Transverse colon (tissue), 4 donors: ENCODE results near the gene ATF3. TPM values are rescaled to one million over a fixed set of nuclear protein-coding genes. Genes with fewer than 3 reads are reported as not detected.

Experiments used
- DNase-seq: peaks from one replicate; pipeline ENCODE4 v3.0.0-alpha.2; 2019
- H3K27ac ChIP-seq, 4 donors: fragments of 200-600 bp; sonication (generic); 2 replicates each; pipeline ENCODE4 v1.5.1; 2016 to 2018; ENCODE audit warnings: inconsistent platforms in 4 of 4
- H3K27me3 ChIP-seq: fragments of 200-600 bp; sonication (generic); 2 replicates; pipeline ENCODE4 v1.5.1; 2017; ENCODE audit warnings: inconsistent platforms
- H3K36me3 ChIP-seq, 4 donors: fragments of 200-600 bp; sonication (generic); 2 replicates each; pipeline ENCODE4 v1.5.1; 2017 to 2019; ENCODE audit warnings: inconsistent platforms in 4 of 4
- H3K4me1 ChIP-seq, 4 donors: fragments of 200-600 bp; sonication (generic); 2 replicates each; pipeline ENCODE4 v1.5.1; 2017 to 2020; ENCODE audit warnings: inconsistent platforms in 4 of 4
- H3K4me3 ChIP-seq, 4 donors: fragments of 200-600 bp; sonication (generic); 1 replicate in 1 of 4; 2 replicates in 3 of 4; pipeline versions ENCODE4 v1.5.1 to v1.6.1; 2017 to 2019; ENCODE audit warnings: inconsistent platforms in 4 of 4
- H3K9me3 ChIP-seq, 2 donors: fragments of 200-600 bp; sonication (generic); 2 replicates each; pipeline ENCODE4 v1.5.1; 2017 to 2019; ENCODE audit warnings: inconsistent platforms in 2 of 2
- CTCF ChIP-seq, 5 experiments: fragments of 200-600 bp in 3 of 5; fragments of 450-650 bp in 2 of 5; sonication (generic) in 3 of 5; IDR thresholded peaks; 1 replicate in 2 of 5; 2 replicates in 3 of 5; pipeline ENCODE4 v1.5.1; 2016 to 2017; ENCODE audit warnings: antibody characterized with exemption in 5 of 5, inconsistent platforms in 3 of 5, mild to moderate bottlenecking in 2 of 5, moderate library complexity in 1 of 5
- EP300 ChIP-seq: sonication (generic); formaldehyde crosslinking; IDR thresholded peaks from one replicate; pipeline ENCODE4 v1.6.1; 2017; ENCODE audit warnings: antibody characterized with exemption, low read depth
- POLR2A ChIP-seq: fragments of 450-650 bp; IDR thresholded peaks from one replicate; pipeline ENCODE4 v1.6.1; 2016; ENCODE audit warnings: antibody characterized with exemption, mild to moderate bottlenecking, moderate library complexity
- POLR2AphosphoS5 ChIP-seq, 3 donors: sonication (generic); formaldehyde crosslinking; IDR thresholded peaks; one replicate each; pipeline ENCODE4 v1.6.1; 2016; ENCODE audit warnings: antibody characterized with exemption in 3 of 3
- WGBS, 2 donors: methylation state at CpG; one replicate each; pipeline ENCODE4 v1.1.5; 2018; ENCODE audit warnings: low coverage in 1 of 2; 5-methylcytosine and 5-hydroxymethylcytosine counted together
- in situ Hi-C, 4 donors: fragments of 200-750 bp; cut with MboI; loops; one replicate each; pipeline versions ENCODE4 v1.15.0 to v1.15.1; 2017; ENCODE audit warnings: low sequenced_read_pairs in 3 of 4, low pct_ligation_motif_present in 1 of 4, low pct_unique_long_range_greater_than_20kb in 1 of 4
- intact Hi-C: fragments of 100-400 bp; cut with DNase I; formaldehyde crosslinking; loops from one replicate; pipeline ENCODE4 v1.15.1; 2023; ENCODE audit warnings: low total_unique reads
- total RNA-seq, 4 donors: library from RNA; depleted of rRNA; stranded (reverse); fragments of >200 nt; gene quantifications; one replicate each; pipeline ENCODE4 v1.1.0, GENCODE V29; 2016

ATF3 gene
- total RNA-seq, 4 donors from 2014 or later = 7.8 to 84.8 (median 46.1) TPM

DNA sequence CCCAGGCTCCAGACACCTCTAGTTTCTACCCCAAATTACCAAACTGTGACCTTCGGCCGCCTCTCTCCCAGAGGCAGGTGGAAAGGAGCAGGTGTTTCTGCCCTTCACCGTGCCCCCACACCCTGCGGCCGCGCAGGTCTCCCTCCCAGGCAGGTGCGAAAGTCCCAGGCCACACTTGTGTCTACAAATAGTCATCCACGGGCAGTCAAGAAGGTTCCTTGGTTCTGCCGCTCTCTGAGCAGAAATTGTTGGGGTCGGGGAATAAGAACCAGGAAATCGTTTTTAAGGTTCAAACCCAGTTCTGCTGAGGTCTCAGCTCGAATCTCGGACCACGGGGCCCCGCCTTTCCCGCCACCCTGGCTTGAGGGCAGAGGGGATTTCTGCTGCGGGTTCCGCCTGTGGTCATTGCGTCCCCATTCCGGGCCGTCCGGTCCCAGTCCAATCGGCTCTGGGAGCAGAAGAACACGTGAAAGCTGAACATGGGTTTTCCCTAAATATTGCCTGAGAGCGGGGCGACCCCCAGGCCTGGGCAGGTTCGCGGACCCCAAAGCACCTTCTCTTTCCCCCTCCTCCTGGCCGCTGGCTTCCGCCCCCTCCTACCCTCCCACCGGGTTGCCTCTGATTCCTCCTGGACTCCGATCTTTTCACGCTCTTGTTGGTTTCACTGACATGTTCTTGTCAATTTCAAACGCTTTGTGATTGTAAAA lies 1.2 kb upstream of the ATF3 start:
- Histone ChIP-seq H3K4me1 (peaks cover 0 to 37% (median 34%) of the 10 kb centered on the region in 4 donors), H3K9me3 (no peaks in the 10 kb centered on the region), H3K27me3 (peaks cover 52% of the 10 kb centered on the region), H3K4me3 (peak overlapping the region; percentile 61 to 87 (median 79)), H3K27ac (peak overlapping the region; percentile 96 to 99 (median 98)), H3K36me3 (no peaks in the 10 kb centered on the region)
- DNase-seq = peak; percentile 55
- intact Hi-C loops (no loop called here), in situ Hi-C loops (no loop called here)
- 2% methylated on average over 34 of the region's 34 CpGs; no CpG with 5 or more reads in 1 of the 2 donors for WGBS, 2 donors
- TF ChIP-seq CTCF (IDR thresholded peaks at IDR 0.05) = peak in 1 of 5 experiments; percentile 15
- TF ChIP-seq EP300 = no peak

- 0% methylated on average over 28 of the region's 39 CpGs; no CpG with 5 or more reads in 1 of the 2 donors for WGBS, 2 donors
- Histone ChIP-seq H3K27ac (peak overlapping the region; percentile 96 to 99 (median 98)), H3K36me3 (no peaks in the 10 kb centered on the region), H3K9me3 (no peaks in the 10 kb centered on the region), H3K27me3 (peaks cover 46% of the 10 kb centered on the region), H3K4me1 (peaks cover 0 to 37% (median 34%) of the 10 kb centered on the region in 4 donors), H3K4me3 (peak overlapping the region; percentile 61 to 87 (median 79))
- no peak for DNase-seq
- in situ Hi-C loops (no loop called here), intact Hi-C loops (loop anchor here (2.0 kb wide), 1 partner anchor 49 kb away; no protein-coding TSS in a partner anchor)
- TF ChIP-seq EP300 (no peak), POLR2AphosphoS5 (IDR thresholded peaks at IDR 0.05) (no peak)
These were observed 609 bp upstream of the ATF3 start for GRCh38 chr1:212607913-212608391.

DNA sequence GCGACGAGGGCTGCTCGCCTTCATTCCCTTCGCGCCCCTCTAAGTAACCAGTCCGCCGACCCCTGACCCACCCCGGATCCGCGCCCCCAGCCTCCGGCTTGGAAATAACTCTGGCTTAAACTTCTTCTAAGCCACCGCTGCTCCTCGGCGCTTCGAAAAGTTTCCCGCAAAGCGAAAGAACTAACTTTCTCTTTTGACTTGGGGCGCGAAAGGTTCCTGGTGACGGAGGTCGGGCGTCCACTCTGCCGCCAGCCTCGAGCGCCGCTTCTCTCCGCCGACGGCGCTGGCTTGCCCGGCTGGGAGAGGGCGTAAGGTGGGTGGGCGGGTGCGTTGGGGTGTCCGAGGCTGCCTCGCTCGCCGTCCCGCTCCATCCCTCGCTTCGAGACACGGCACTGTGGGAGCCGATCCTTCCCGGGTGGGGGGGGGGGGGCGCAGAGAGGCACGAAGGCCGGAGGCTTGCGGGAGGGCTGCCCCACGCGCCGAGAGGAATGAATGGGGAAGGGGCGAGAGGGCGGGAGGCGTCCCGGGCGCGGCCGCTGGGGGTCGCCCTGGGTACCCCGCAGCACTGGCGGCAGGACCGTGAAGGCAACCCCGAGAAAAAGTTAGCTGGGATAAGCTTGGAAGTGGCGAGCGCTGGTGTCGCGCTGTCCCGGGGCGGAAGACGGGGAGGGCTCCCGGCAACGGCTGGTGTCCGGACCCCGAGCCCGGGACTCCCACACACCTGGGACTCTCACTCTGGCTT lies 569 bp downstream of the ATF3 start:
- Histone ChIP-seq H3K27me3 (peaks cover 38% of the 10 kb centered on the region), H3K9me3 (no peaks in the 10 kb centered on the region), H3K27ac (peak overlapping the region; percentile 96 to 99 (median 98)), H3K36me3 (no peaks in the 10 kb centered on the region), H3K4me1 (peaks cover 0 to 37% (median 34%) of the 10 kb centered on the region in 4 donors), H3K4me3 (peak overlapping the region; percentile 61 to 87 (median 77))
- TF ChIP-seq POLR2A (no peak), EP300 (no peak), POLR2AphosphoS5 (IDR thresholded peaks at IDR 0.05) (no peak), CTCF (IDR thresholded peaks at IDR 0.05) (peak in 4 of 5 experiments; percentile 14 to 39 (median 28))
- DNase-seq = peak; percentile 61
- in situ Hi-C loops = no loop called here
- intact Hi-C loops = loop anchor here (2.0 kb wide), 1 partner anchor 50 kb away; no protein-coding TSS in a partner anchor
- 1 to 2% methylated on average over 12 to 61 of the region's 75 CpGs for WGBS, 2 donors

DNA sequence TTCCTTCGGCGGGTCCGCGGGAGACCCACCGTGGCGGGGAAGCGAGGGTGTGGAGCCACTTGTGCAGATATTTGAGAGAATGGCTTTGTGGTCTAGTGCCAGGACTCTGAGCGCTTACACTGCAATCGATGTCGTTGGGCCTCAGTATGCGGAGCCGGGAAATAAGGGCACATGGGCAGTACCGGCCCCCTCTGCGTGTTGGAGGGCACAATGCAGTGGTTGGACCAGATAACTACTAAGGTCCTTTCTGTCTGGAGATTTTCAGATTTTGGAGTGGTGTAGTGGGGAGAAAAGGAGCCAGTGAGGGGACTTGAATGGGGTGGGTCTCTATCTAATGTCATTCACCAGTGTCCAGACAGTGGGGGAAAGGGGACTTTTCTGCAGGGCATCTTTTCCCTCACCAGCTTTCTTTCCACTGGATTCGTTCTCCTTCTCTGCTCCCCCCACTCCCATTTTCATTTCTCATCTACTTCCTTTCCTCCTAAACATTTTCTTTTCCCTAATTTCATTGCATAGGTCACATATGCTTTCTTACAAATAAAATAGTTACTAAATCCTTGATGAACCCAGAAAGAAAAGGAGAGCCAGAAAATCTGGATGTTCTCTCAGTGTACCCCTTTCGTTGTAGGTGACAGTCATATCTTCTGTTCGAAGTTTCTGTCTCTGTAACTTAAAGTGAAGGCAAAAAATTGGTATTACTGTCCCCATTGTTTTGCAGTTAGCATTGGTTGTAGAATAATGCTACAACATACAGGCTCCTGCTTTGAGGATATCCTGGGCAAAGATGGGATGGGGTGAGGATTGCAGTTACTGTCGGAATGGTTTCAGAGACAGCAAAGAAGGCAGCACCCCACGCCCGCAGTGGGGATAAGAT lies 1.4 kb downstream of the ATF3 start:
- 35 to 69% methylated on average over 5 to 14 of the region's 20 CpGs for WGBS, 2 donors
- Histone ChIP-seq H3K27ac (peak overlapping the region; percentile 96 to 99 (median 98)), H3K4me3 (peak overlapping the region; percentile 61 to 87 (median 77)), H3K36me3 (no peaks in the 10 kb centered on the region), H3K27me3 (peaks cover 30% of the 10 kb centered on the region), H3K4me1 (peaks cover 0 to 37% (median 34%) of the 10 kb centered on the region in 4 donors), H3K9me3 (no peaks in the 10 kb centered on the region)
- in situ Hi-C loops = no loop called here
- intact Hi-C loops = loop anchor here (2.0 to 10.0 kb wide), 2 partner anchors 51 to 135 kb away; no protein-coding TSS in a partner anchor
- DNase-seq = no peak
- TF ChIP-seq POLR2AphosphoS5 (IDR thresholded peaks at IDR 0.05) = peak in 1 of 3 donors; percentile 34
- TF ChIP-seq CTCF (IDR thresholded peaks at IDR 0.05) = no peak
